MM.1S (cell line): ENCODE data around the gene ZBTB7A.

Experiments
- EZH2 ChIP-seq: fragments of 300-600 bp; sonication (generic); optimal IDR thresholded peaks from 2 replicates; pipeline ENCODE3; 2017; ENCODE audit warnings: low read depth, mild to moderate bottlenecking, antibody characterized with exemption, low read length, mixed read lengths
- TF ChIP-seq, protein P1 (sequence below): fragments of 300-600 bp; sonication (generic); IDR thresholded peaks from 2 replicates; pipeline ENCODE4 v1.5.1; 2016; ENCODE audit warnings: antibody characterized with exemption, low read length, mixed read lengths

DNA sequence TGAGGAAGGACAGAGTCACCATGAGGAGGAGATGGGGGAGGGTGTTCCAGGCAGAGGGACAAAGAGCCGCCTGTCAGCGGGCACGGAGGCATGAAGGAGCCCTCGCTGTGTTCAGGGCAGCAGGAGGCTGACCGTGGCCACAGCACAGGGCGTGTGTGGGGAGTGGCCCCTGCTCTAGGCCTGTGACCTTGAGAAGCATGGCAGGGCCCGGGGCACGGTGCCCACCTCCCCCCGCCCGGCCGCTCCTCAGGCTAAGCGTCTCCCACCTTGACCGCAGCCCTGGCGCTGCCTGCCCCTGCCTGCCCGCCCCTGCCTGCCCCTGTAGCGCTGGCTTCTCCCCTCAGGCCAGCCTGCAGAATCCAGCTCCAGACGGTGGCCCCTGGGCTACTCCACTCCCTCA is 45.7 kb upstream of the ZBTB7A start:
- TF ChIP-seq, protein P1, sequence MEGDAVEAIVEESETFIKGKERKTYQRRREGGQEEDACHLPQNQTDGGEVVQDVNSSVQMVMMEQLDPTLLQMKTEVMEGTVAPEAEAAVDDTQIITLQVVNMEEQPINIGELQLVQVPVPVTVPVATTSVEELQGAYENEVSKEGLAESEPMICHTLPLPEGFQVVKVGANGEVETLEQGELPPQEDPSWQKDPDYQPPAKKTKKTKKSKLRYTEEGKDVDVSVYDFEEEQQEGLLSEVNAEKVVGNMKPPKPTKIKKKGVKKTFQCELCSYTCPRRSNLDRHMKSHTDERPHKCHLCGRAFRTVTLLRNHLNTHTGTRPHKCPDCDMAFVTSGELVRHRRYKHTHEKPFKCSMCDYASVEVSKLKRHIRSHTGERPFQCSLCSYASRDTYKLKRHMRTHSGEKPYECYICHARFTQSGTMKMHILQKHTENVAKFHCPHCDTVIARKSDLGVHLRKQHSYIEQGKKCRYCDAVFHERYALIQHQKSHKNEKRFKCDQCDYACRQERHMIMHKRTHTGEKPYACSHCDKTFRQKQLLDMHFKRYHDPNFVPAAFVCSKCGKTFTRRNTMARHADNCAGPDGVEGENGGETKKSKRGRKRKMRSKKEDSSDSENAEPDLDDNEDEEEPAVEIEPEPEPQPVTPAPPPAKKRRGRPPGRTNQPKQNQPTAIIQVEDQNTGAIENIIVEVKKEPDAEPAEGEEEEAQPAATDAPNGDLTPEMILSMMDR: no peak
- TF ChIP-seq EZH2: no peak
